COR-L47 (cell line): ENCODE data around the gene CCDC13.
"Not testable (repeated sequence)": the region's sequence is repeated elsewhere in the genome, so short reads cannot be mapped to it uniquely, and the experiment has no call there.

Experiments used
- DNase-seq: peaks from one replicate; lab custom pipeline; 2025; lab: John Stamatoyannopoulos, UW

The CCDC13 gene, protein sequence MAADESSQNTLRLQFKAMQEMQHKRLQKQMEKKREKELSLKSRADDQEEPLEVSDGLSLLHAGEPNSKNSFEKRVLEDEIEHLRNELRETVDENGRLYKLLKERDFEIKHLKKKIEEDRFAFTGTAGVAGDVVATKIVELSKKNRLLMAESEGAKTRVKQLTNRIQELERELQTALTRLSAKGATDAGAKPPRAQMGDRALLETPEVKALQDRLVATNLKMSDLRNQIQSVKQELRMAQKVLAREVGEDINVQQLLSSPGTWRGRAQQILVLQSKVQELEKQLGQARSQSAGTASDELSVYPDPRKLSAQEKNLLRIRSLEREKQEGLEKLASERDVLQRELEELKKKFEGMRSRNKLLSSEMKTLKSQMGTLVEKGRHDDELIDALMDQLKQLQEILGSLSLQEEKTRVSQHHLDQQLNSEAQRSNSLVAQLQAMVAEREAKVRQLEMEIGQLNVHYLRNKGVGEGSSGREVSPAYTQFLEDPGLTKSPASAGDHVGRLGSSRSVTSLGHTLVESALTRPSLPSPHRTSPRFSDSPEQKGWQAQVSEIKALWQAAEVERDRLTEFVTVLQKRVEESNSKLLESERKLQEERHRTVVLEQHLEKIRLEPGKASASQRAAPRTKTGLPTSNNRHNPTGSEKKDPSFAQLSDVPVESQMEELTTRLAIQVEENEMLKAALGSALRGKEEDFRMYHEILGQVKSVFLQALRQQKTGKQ

DNA sequence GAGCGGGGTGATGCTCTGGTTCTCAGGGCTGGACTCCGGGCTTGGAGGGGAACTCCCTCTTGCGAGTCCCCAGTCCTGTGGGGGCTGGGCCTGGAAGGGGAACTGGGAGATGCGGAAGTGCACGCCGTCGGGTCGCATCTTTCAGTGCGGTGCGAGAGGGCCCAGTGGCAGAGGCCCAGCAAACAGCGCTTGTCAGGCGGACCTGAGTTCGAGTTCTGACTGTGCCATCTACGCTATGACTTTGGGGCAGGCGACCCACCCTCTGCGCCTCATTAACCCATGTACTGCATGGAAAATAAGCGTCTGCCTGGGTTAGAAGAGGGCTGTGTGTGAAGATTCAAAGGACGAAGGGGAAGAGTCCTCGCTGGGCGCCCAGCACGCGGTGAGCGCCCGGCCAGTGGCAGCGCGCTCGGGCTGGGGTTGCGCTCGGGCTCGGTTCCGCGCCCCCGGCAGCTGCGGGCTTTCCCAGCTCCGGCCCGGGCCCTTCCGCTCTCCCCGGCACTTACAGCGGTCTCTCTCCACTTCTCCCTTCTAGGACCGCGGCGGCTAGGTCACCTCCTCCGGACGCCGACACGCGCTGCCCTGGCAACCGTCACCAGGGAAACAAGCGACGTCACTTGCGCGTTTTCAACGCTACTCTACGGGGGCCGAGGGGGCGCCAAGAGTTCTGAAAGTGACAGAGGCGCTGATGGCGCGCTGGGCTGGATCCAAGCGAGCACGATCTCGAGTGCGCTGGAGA is at the start of gene CCDC13:
TSS of gene CCDC13 (minus strand) at position 584 of the 739 bp plus-strand sequence. CDS start 14,908 bp downstream, outside the sequence.
- DNase-seq, result peak; percentile 83

DNA sequence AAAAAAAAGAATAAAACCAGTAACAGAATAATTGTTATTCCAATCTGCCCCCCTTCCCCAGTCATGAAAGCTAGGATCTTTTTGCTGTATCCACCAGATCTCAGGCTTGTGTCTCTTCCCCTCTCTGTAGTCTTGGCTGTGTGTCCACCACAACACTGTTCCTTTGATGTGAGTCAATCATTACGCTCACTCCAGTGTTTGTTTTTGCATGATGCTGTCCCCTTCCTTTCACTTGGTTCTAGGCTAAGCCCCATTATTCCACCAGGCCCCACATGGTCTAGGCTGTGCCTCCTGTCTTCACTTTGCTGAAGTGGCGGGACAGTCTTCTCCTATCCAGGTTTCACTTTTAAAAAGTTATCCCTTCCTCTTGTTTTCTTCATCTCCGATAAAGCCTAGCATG is 49.8 kb upstream of the CCDC13 start:
- DNase-seq, result no peak

DNA sequence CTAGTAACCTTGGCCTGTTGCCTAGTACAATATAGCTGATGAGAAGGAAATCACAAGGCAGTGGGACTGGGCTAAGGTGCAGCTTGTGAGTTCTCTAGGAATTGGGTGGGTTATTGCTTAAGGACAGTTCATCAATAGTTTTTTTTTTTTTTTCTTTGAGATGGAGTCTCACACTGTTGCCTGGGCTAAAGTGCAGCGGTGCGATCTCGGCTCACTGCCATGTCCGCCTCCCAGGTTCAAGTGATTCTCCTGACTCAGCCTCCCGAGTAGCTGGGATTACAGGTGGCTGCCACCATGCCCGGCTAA is 47.6 kb upstream of the CCDC13 start:
- no peak for DNase-seq

DNA sequence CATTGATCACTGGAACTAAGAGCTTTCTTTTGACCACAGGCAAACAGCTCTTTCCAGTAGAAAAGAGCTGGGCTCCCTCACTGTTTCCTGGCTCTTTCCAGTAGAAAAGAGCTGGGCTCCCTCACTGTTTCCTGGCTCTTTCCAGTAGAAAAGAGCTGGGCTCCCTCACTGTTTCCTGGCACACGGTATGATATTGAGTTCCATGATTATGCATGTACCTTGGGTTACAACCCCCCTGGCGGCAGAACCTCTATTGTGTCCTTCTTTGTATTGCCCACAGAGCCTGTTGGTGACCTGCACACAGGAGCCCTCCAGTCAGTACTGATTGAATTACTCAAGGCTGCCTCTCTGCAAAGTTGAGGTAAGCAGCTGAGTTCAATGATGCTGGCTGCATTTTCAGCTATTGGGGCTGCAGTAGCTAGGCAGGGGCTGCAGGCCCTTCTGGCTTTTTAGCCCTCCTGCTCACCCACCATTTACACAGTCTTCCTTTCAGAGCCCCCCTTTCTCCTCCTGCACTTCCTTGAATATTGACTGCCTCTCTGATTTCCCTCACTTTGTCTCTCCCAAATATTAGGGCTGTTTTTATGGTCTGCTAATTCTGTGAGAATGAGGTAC is 46.4 kb upstream of the CCDC13 start:
- peak; percentile 43 for DNase-seq

DNA sequence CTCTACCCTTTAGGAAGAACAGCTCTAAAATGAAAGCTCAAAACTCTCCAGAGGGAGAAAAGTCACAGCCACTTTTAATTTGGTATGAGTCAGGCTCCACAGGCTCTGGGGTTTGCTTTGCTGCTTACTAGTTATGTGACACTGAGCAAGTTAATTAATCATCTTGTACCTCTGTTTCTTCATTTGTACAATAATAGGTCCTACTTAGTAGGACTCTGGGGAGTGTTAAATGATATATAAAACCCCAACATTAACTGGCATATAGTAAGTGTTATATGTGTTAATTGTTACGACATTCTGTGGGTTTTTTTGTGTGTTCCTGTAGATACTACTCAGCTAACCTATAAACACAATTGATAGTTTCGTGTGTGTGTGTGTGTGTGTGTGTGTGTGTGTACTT is 42.8 kb upstream of the CCDC13 start:
- DNase-seq, result no peak

DNA sequence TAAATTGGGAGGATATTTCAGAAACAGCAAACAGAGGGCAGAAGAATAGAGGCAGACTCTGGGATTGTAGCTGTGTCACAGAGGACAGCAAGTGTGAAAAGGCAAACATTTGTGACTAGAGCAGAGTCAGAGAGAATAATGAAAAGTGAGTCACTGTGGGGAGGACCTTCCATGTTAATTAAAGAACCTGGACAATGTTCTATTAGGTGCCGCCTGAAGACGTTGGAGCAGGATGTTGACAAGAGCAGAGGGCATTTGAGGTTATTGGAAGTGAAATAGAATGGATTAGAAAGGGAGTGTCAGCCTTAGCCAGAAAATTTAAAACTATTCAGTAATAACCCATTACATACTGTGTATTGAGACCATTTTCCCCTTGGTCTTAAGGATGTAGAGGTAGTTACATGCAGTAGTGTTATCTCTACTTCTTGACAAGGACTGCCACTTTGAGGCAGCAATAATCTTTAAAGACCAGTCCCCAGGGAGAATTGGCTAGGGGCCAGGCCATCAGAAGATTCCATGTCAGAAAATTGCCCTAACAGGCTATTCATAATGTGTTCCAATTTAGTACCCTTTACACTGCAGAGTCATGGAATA is 42.0 kb upstream of the CCDC13 start:
- no peak for DNase-seq

DNA sequence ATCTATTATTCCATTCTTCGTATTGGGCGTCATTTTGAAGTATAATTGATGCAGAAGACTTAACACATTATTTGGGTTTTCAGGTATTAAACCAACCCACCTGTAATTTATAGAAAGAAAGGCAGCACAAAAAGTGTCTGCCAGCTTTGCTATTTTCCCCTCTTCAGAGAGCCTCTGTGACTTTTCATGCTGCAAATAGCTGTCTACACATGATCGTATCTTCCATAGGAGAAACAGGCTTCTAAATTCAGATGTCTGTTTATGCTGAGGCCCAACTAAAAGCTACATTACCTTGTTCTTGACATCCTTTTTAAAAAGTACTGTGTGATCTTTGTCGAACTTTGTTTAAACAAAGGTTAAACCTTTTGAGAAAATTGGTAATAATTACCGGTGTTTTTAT is 41.2 kb upstream of the CCDC13 start:
- DNase-seq, result no peak

DNA sequence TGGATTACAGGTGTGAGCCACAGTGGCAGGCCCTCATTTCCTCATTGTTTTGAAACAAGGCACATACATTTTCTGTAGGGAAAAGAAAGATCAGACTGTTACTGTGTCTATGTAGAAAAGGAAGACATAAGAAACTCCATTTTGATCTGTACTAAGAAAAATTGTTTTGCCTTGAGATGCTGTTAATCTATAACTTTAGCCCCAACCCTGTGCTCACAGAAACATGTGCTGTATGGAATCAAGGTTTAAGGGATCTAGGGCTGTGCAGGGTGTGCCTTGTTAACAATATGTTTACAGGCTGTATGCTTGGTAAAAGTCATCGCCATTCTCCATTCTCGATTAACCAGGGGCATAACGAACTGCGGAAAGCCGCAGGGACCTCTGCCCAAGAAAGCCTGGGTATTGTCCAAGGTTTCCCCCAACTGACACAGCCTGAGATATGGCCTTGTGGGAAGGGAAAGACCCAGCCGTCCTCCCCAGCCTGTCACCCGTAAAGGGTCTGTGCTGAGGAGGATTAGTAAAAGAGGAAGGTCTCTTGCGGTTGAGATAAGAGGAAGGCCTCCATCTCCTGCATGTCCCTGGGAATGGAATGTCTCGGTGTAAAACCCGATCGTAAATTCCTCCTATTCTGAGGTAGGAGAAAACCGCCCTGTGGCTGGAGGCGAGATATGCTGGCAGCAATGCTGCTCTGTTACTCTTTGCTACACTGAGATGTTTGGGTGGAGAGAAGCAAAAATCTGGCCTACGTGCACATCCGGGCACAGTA is 38.2 kb upstream of the CCDC13 start:
- not testable (repeated sequence) for DNase-seq

DNA sequence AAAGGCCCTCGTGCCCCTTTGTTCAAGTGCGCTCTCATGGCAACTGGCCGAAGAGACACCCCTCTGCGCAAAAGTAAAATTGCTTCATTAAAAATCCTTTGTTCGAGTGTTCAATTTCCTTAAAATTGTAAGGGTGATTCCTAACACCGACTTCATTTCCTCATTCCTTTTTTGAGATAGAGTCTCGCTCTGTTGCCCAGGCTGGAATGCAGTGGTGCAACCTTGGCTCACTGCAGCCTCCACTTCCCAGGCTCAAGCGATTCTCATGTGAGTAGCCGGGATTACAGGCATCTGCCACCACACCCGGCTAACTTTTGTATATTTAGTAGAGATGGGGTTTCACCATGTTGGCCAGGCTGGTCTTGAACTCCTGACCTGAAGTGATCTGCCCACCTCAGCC is 37.7 kb upstream of the CCDC13 start:
- DNase-seq, result not testable (repeated sequence)

DNA sequence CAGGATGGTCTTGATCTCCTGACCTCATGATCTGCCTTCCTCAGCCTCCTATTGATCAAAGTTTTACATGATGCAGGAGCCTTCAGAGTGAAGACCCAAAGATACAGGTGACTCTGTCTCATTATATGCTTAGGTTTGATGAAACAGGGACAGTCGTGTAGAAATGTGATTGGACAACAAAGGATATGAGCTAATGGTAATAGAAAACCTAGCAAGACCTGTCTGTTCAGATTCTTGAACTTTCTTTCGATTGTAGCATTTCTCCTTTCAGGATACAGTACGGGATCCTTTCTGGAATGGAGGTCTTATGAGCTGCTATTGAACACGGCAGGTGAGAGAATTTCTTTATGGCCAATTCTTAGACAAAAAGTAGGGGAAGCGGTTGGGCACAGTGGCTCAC is 36.1 kb upstream of the CCDC13 start, which contains the start of gene ACKR2:
TSS of gene ACKR2 (plus strand) at position 244 of the 400 bp plus-strand sequence. CDS start 55,058 bp downstream, outside the sequence.
- DNase-seq, result no peak

DNA sequence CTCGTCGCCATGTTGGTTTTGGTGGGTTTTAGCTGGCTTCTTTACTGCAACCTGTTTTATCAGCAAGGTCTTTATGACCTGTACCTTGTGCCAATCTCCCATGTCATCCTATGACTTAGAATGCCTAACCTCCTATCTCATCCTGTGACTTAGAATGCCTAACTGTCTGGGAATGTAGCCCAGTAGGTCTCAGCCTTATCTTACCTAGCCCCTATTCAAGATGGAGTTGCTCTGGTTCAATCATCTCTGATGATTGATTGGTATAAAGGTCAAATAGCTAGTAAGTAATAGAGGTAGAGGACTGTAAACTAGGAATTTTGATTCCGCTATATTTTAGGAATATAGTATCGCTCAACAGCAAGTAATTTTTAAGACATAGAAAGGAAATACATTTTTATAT is 34.9 kb upstream of the CCDC13 start:
- DNase-seq, result no peak

DNA sequence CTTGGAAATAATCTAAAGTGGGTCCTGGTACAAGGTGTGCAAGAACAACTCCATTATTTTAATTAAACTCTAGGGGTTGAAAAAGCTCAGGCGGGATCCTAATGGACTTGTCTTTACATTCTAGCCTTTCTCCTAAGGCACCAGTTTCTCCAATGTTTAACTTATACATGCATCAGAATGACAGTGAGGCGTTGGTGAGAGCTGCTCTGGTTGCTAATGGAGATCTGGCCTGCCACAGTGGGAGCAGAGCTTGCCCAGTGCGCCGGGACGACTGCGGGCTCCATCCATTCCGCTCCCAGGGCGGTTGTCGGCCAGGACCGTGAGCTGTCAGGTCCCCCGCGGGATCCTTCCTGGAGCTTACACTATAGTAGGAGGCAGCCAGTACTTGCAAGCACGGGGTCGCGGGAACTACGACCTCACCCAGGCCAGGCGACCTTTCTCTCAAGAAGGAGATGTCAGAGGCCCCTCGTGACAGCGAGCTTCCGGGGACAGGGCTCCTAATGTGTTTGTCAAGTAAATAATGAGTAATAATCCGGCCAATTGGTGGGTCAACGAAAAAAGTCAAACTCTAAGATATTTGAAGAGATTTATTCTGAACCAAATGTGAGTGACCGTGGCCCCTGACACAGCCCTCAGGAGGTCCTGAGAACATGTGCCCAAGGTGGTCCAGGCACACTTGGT is 32.2 kb upstream of the CCDC13 start:
- DNase-seq, result no peak

DNA sequence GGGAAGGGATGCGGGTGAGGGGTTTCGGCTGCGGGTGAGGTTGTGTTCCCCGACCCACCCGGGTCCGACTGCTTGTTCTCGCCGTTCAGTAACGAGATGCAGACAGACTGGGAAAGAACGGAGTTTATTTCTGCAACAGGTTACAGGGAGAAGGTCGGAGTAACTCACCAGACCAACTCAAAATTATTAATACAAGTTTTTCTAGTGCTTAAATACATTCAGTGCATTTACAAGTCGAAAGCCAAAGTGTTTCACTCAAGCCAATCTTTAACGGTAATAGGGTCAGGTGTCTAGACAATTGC is 31.7 kb upstream of the CCDC13 start:
- no peak for DNase-seq

DNA sequence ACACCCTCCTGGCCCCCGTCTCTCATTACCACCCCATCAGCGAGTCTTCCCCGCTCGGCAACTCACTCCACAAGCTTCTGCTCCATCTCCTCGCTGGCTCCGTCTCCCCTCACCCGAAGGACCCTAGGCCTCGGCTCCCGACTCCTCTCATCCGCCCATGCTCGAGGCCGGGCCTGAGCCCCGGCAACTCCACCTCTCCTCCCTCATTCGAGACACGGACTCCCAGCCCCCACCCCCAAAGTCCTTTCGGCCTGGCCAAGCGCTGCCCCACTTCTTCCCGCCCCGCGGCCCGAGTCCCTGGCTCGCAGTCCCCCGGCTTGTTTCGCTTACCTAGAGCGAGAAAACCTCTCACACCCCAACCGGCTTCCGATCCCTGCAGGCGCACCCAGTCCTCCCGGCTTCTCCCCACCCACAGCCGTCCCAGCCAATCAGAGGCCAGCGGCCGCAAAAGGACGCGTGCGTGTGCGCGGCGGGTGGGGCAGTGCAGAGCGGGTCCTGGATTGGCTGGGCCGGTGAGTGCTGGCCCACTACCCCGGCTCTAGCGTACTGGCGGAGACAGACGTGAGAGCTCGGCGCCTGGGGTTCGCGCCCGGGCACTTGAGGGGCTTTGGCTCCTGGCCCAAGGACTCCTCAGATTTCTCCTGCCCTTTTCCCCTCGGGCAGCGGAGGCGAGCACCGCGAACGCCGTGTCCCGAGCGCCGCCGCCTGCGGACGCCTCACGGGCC is 31.2 kb upstream of the CCDC13 start, which contains the start of gene HIGD1A:
TSS of gene HIGD1A (minus strand) at position 385 of the 725 bp plus-strand sequence. CDS start 10,237 bp downstream, outside the sequence.
- peak; percentile 75 for DNase-seq

DNA sequence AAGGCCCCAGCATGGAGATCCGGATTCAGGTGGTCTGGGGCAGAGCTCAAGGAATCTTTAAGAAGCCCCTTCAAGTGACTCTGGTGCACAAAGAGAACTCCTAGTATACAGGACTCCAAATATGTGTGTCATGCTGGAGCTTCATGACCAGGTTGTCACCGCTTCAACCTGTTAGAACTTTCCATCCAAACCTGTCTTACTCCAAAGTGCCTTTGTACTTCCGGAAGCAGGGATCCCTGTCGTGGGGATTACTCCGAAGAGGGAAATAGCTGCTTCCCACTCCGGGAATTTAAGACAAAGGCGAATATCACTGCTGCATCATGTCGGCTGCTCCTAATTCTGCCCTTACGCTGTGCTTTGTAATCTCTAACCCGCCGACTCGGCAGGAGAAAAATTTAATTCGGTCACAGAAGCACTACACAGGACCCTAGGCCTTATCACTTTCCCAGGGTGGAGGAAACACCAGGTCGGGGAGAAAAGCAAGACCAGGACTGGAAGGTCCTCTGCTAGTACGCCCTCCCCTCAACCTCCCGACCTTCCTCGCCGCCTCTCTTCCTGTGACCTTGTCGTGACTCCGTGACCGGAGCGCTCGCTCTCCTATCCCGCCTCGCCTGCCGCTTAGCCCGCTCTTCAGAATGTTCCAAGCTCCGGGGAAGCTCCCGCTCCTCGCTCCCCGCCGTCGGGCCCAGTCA is 30.5 kb upstream of the CCDC13 start:
- no peak for DNase-seq

DNA sequence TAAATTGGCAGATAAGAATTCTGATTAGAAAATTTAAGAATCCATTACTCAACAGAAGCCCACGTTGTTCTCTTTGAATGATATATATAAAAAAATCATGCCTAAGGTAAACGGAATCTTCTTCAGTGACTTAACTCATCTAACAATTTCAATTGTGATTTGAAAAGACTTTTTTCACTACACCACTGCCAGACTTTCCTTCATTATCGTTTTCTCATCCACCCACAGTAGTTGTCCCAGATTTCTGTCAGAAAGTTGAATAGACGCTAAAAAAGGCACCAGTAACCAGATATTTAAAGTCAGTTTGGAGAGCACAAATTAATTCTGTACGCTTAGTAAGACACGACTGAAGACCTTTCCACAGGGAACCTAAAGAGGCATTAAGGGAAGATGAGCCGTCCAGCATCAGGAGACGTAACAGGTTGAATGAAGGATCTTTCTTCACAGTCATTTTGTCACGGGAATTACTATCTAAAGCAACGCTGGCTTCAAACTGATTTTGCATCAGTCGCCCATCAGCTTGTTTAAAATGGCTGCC is 29.9 kb upstream of the CCDC13 start:
- DNase-seq, result no peak

DNA sequence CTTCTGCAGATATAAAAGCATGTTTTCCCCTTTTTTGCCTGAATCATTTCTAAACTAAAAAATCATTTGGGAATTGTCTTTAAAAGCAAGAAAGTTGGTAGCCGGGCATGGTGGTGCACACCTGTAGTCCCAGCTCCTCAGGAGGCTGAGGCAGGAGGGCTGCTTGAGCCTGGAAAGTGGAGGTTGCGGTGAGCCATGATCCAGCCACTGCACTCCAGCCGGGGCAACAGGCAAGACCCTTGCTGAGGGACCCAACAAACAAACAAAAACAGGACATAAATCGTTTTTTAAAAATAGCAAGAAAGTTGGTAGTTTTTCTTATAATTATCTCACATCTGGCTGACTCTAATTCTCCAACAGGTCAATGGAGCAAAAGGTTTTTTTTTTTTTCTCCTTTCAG is 28.7 kb upstream of the CCDC13 start:
- DNase-seq, result no peak

DNA sequence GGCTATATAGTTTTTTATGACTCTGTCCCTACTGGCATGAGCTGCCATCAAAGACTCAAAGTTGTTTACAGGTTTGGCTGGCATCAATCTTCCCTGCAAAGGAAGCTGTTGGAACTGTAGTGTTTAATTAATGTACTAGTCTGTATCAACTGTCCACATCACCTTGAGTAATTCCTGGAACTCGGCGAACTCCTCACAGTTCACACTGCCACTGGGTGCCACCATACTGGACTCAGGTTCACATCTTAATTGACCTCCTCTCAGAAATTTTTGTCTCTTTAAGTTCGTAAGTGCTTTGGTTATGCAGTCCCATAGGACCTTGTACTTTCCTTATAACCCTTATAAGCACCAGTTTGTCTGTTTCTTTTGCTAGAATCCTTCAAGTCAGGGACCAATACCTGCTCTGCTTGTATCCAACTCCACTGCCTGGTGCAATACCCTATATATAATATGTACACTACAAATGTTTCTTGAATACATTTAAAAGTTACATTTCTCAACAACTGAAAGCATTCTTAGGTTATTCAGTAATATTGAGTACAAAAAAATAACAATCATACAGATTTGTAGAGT is 28.1 kb upstream of the CCDC13 start:
- DNase-seq, result no peak

DNA sequence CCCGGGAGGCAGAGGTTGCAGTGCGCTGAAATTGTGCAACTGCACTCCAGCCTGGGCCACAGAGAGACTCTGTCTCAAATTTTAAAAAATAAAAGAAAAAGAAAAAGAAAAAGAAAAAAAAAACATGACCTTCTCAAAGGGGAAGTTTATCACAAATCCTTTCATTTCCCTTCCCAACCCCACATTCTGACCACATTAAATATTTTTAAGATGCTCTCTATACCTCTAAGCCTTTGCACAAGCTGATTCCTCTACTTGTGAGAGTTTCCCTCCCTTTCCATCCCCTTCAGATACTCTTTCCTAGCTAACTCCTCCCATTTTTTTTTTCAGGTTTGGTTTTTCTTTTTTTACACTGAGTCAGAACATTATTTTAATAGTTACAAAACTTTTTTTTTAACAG is 27.2 kb upstream of the CCDC13 start:
- DNase-seq, result no peak
